Astrocyte of the spinal cord (primary cell): ENCODE data around the gene KCNT1.

Experiments
- DNase-seq: peaks from one replicate; pipeline ENCODE4 v3.0.0; 2011; ENCODE audit warnings: low read depth, low spot score
- H3K4me3 ChIP-seq: 2 replicates; pipeline ENCODE4 v1.5.1; 2011; ENCODE audit warnings: low read depth, mild to moderate bottlenecking, low read length, moderate library complexity
- CTCF ChIP-seq: IDR thresholded peaks from 2 replicates; pipeline ENCODE4 v1.5.1; 2012; ENCODE audit warnings: low read depth, mild to moderate bottlenecking, low read length, inconsistent platforms
- in situ Hi-C: cut with HindIII; loops from 2 replicates; pipeline ENCODE4 v1.10.0; 2017; ENCODE audit warnings: low sequenced_read_pairs

The KCNT1 gene

GRCh38 chr9:135753391-135754105, 51.6 kb downstream of the KCNT1 start:
- no peak for TF ChIP-seq CTCF
- no peak for DNase-seq
- no peak overlapping the region for H3K4me3 ChIP-seq
- in situ Hi-C loops, result no loop called here

GRCh38 chr9:135756576-135756975, 54.6 kb downstream of the KCNT1 start:
- DNase-seq, result no peak
- in situ Hi-C loops, result no loop called here
- no peak overlapping the region for H3K4me3 ChIP-seq
- no peak for TF ChIP-seq CTCF

GRCh38 chr9:135757356-135757755, 55.4 kb downstream of the KCNT1 start:
- in situ Hi-C loops, result no loop called here
- TF ChIP-seq CTCF, result no peak
- no peak overlapping the region for H3K4me3 ChIP-seq
- DNase-seq, result no peak

GRCh38 chr9:135758056-135758455, 56.1 kb downstream of the KCNT1 start:
- in situ Hi-C loops, result no loop called here

GRCh38 chr9:135758870-135759269, 56.9 kb downstream of the KCNT1 start:
- in situ Hi-C loops, result no loop called here

More at GRCh38 chr9:135758056-135758455, 56.1 kb downstream of the KCNT1 start:
- no peak overlapping the region for H3K4me3 ChIP-seq
- DNase-seq, result no peak
- no peak for TF ChIP-seq CTCF

GRCh38 chr9:135759676-135760300, 57.8 kb downstream of the KCNT1 start:
- no peak for TF ChIP-seq CTCF

More at GRCh38 chr9:135758870-135759269, 56.9 kb downstream of the KCNT1 start:
- DNase-seq, result no peak
- no peak overlapping the region for H3K4me3 ChIP-seq
- TF ChIP-seq CTCF, result no peak

More at GRCh38 chr9:135759676-135760300, 57.8 kb downstream of the KCNT1 start:
- in situ Hi-C loops, result no loop called here
- no peak for DNase-seq
- no peak overlapping the region for H3K4me3 ChIP-seq
